NB4 (cell line): ENCODE results near the gene AATK.

Experiments used
- DNase-seq: peaks from one replicate; pipeline ENCODE4 v3.0.0; 2010; ENCODE audit warnings: low read depth
- H3K4me3 ChIP-seq: one replicate; pipeline ENCODE4 v1.5.1; 2011; ENCODE audit warnings: mild to moderate bottlenecking, low read depth, low read length, moderate library complexity
- MYC ChIP-seq: IDR thresholded peaks from 2 replicates; pipeline ENCODE4 v1.6.1; 2011; ENCODE audit warnings: low read depth, low read length
- POLR2A ChIP-seq: IDR thresholded peaks from 2 replicates; pipeline ENCODE4 v1.6.1; 2011; ENCODE audit warnings: mild to moderate bottlenecking; ENCODE audit not compliant: insufficient read length; ENCODE audit errors: extremely low read depth
- TF ChIP-seq, protein P1 (sequence below): IDR thresholded peaks from one replicate; pipeline ENCODE4 v1.5.1; 2012; ENCODE audit warnings: low read depth, low read length
- TF ChIP-seq, protein P2 (sequence below): IDR thresholded peaks from 2 replicates; pipeline ENCODE4 v1.6.1; 2011; ENCODE audit warnings: low read depth, low read length

The AATK gene

DNA sequence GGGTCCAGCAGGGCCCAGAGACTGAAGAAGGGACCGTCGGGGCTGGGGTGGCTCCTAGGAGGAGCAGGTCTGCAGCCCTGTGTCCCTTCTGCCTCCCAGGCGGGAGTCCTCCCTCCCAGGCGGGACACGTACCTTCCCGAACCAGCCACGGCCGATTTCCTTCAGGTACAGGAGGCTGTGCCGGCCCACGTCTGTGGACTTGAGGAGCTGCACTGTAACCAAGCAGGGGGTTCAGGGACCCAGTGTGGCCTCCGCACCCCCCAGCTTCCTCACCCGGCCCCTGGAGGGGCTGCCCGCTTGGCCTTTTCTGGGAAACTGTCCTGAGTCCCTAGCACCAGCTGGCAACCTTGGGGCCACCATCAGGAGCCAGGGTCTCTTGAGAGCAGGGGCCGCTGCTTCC lies 37.7 kb downstream of the AATK start:
- DNase-seq, result no peak
- TF ChIP-seq, protein P1, sequence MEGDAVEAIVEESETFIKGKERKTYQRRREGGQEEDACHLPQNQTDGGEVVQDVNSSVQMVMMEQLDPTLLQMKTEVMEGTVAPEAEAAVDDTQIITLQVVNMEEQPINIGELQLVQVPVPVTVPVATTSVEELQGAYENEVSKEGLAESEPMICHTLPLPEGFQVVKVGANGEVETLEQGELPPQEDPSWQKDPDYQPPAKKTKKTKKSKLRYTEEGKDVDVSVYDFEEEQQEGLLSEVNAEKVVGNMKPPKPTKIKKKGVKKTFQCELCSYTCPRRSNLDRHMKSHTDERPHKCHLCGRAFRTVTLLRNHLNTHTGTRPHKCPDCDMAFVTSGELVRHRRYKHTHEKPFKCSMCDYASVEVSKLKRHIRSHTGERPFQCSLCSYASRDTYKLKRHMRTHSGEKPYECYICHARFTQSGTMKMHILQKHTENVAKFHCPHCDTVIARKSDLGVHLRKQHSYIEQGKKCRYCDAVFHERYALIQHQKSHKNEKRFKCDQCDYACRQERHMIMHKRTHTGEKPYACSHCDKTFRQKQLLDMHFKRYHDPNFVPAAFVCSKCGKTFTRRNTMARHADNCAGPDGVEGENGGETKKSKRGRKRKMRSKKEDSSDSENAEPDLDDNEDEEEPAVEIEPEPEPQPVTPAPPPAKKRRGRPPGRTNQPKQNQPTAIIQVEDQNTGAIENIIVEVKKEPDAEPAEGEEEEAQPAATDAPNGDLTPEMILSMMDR, result no peak
- TF ChIP-seq MYC, result no peak
- TF ChIP-seq, protein P2, sequence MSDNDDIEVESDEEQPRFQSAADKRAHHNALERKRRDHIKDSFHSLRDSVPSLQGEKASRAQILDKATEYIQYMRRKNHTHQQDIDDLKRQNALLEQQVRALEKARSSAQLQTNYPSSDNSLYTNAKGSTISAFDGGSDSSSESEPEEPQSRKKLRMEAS, result no peak
- H3K4me3 ChIP-seq, result no peak overlapping the region

DNA sequence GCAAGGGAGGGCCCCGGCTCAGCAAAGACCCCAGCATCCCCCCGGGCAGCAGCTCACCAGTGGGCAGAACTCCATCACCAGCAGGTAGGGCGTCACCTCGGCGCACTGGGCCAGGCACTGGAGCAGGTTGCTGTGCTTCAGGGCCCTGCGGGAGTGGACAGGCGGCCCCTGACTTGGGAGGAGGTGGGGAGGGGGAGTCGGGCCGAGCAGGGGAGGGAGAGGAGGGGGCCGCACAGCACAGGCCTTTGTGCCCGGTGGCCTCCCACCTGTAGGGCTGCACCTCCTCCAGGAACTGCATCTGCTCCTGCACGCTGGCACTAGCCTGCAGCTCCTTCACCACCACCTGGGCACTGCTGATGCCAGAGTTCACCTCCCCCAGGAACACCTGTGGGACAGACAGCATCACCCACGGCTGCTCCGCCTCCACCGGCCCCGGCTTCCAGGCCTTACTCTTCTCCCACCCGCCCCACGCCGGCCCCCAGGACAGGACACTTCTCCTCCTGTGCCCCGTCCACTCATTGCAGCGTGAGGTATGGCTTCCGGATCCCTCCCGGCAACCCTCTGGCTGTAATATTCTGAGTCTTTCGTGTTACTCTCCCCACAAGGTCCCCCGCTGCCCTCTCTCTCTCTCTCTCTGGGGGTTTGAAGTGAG lies 38.4 kb downstream of the AATK start:
- H3K4me3 ChIP-seq, result no peak overlapping the region
- DNase-seq, result no peak
- TF ChIP-seq, protein P2, result no peak
- no peak for TF ChIP-seq POLR2A
- no peak for TF ChIP-seq MYC
- TF ChIP-seq, protein P1, result no peak

GRCh38 chr17:81127133-81127455 lies 38.9 kb downstream of the AATK start:
- DNase-seq, result no peak
- no peak overlapping the region for H3K4me3 ChIP-seq
- no peak for TF ChIP-seq POLR2A

DNA sequence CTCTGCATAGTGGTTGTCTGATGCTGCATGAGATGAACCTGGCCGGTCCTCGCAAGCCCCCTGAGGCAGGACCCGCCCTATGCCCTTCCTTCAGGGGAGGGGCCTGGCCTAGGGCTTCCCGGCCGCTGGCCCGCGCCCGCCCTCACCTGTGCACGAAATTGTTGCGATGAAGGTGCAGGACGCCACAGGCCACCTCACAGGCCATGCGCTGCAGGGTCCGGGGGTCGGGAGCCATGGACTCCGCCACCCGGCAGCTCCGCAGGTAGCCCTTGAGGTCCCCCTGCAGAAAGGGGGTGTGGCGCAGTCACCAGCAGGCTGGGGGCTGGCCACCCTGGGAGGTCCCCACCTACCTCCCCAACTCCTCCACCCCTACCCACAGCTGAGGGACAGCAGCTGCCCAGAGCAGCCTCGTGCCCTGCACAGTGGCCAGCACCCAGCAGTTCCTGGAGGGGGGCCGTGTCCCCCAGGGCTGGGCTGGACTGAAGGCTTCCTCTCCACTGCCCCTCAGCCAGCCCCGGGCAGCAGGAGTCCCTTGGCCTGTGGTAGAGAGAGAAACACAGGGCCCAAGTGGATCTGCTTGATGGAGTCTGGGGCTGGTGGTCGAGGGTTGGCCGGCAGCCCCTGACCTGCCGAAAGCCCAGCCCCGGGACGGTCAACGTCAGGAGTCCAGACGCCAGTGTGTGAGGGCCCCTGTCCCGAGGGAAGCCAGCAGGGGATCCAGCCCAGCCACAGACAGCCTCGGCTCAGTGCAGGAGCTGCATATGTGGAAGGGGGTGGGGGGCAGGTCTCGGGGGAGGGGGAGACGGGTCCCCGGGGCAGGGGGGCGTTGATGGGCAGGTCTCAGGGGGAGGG lies 39.5 kb downstream of the AATK start:
- no peak for TF ChIP-seq POLR2A
- TF ChIP-seq MYC, result no peak
- TF ChIP-seq, protein P1, result no peak
- TF ChIP-seq, protein P2, result no peak
- H3K4me3 ChIP-seq, result no peak overlapping the region
- no peak for DNase-seq

- TF ChIP-seq, protein P1, result no peak
- TF ChIP-seq MYC, result no peak
- no peak for DNase-seq
- no peak overlapping the region for H3K4me3 ChIP-seq
These were observed 40.4 kb downstream of the AATK start for GRCh38 chr17:81125573-81126081.

GRCh38 chr17:81124377-81124776 lies 41.6 kb downstream of the AATK start:
- TF ChIP-seq POLR2A (no peak), MYC (no peak)
- TF ChIP-seq, protein P2, result no peak
- TF ChIP-seq, protein P1, result no peak
- no peak overlapping the region for H3K4me3 ChIP-seq
- DNase-seq, result no peak
